ENCODE data around the gene MYBBP1A.

DNA sequence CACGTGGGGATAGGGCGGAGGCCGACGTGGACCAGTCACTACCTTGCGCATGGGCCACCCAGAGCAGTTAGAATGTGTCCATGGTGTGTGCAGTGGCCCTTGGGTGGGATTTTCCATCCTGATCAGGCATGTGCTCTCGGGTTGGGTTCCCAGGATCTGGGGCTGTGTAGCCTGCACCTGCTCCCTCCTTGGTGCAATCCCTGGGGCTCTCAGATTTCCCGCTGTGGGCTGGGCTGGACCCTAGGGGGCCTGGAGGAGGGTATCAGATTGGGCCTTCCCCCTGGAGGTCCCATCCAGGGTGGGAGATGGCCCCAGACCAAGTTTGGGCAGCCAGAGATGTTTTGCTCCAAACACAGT is 30.4 kb upstream of the MYBBP1A start:
- no peak for TF ChIP-seq EZH2 (IDR thresholded peaks at IDR 0.05; ENCODE audit: borderline replicate concordance, low read depth, low read length, poor library complexity, severe bottlenecking)
- no peak for TF ChIP-seq CTCF (conservative IDR thresholded peaks at IDR 0.05; ENCODE audit: low read depth, low read length)

All from A673 (cell line).